Erythroblast (primary cell): ENCODE measurements around the gene FAM110A.

Experiments used
- GATA1 ChIP-seq: IDR thresholded peaks from 2 replicates; pipeline ENCODE4 v1.6.1; 2011; ENCODE audit warnings: low read depth, mild to moderate bottlenecking, control low read depth, low read length, moderate library complexity
- POLR2A ChIP-seq: IDR thresholded peaks from 2 replicates; pipeline ENCODE4 v1.6.1; 2011; ENCODE audit warnings: mild to moderate bottlenecking, low read length

- TF ChIP-seq POLR2A (no peak), GATA1 (no peak)
Measured at GRCh38 chr20:871436-871835, 37.9 kb downstream of the FAM110A start.
